ENCODE results near the gene MINDY4.

Gene MINDY4

DNA sequence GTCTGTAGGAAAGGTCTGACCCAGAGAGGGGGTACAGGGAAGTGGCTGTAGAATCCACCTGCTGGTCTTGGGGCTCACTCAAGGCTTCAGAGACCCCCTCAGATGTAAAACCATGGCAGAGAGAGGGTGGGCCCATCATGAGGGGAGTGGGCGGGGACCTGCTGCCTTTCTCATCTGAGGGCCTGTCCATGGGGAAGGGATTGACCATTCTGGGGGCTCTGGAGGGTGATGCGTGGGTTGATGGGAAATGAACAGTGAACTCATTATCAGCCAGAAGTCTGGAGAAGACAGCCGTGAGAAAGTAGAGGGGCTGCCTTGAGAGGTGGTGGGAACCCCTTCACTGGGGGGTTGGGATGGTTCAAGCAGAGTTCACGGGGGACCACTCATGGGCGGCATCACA is 66.8 kb downstream of the MINDY4 start:
- DNase-seq (ENCODE audit: extremely low read depth, low read depth) = no peak
- TF ChIP-seq, protein P1, sequence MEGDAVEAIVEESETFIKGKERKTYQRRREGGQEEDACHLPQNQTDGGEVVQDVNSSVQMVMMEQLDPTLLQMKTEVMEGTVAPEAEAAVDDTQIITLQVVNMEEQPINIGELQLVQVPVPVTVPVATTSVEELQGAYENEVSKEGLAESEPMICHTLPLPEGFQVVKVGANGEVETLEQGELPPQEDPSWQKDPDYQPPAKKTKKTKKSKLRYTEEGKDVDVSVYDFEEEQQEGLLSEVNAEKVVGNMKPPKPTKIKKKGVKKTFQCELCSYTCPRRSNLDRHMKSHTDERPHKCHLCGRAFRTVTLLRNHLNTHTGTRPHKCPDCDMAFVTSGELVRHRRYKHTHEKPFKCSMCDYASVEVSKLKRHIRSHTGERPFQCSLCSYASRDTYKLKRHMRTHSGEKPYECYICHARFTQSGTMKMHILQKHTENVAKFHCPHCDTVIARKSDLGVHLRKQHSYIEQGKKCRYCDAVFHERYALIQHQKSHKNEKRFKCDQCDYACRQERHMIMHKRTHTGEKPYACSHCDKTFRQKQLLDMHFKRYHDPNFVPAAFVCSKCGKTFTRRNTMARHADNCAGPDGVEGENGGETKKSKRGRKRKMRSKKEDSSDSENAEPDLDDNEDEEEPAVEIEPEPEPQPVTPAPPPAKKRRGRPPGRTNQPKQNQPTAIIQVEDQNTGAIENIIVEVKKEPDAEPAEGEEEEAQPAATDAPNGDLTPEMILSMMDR (IDR thresholded peaks at IDR 0.05; ENCODE audit: low read depth, low read length, missing control alignments) = no peak

DNA sequence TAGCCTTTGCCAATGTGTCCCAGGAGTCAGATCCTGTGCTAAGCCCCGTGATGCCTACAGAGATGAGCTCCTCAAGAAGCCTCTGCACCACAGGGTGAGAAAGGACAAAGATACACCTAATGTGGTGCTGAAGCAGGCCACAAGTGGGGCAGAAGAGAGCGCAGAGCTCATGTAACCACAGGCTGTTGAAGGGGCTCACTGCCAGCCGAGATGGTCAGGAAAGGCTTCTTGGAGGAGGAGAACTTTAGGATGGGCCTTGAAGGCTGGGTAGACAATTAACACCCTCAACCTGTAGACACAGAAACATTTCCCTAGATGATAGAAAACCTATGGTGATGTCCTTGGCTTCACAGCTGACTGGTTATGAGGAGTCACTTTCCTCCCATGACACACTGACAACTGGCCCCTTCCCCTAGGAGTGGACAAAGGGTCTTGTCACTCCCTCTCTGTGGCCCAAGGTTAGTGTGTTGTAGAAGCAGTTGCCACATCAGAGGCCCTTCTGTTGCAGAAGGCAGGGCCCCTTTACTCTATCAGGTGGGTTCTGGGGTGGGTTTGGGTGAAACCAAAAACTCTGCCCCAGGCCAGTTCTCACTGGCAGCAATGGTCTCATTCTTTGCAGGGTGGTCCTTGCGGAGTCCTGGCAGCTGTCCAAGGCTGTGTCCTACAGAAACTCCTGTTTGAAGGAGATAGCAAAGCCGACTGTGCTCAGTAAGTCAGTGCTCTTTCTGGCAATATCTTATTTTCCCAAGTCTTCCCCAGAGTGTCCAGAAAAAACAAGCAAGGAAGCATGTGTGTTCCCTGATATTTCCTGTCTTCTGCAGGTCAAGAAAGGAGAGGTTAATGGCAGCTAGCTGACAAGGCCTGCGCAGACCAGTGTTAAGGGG is 69.2 kb downstream of the MINDY4 start:
- no peak for DNase-seq (ENCODE audit: extremely low read depth, low read depth)
- TF ChIP-seq, protein P1 (IDR thresholded peaks at IDR 0.05; ENCODE audit: low read depth, low read length, missing control alignments) = no peak
- H3K4me3 ChIP-seq (replicated peaks; ENCODE audit: low read depth, low read length) = no peak overlapping the region

More for the DNA sequence above, 66.8 kb downstream of the MINDY4 start:
- no peak overlapping the region for H3K4me3 ChIP-seq (replicated peaks; ENCODE audit: low read depth, low read length)

DNA sequence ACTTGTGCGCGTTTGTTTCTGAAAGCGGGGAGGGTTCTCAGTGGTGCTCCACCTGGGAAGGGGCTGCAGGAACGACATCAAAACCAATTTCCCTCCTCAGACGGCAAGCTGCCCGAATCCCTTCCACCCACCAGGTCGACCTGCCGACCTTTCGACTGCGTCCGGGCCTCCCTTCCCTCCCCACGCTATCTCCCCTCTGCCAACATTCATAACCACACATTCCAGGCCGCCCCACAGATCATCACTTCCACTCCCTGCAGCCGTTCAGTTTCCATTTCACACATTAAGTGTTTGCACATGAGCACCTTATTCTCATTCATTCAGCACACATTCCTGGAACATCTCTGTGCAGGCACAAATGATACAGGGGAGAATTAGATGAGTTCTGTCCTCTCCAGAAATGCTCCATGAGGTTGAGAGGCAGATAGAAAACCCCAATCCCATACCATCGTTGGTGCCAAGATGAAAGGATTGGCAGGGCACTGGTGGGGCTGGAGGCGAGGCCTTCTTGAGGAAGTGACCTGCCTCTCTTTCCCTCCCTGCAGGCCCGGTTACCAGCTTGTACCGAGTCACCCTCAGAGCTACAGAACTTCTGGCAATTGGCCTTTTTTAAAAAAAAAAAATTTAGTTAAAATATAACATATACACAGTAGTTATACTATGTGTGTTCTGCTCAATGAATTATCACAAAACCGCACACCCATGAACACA is 70.0 kb downstream of the MINDY4 start:
- TF ChIP-seq, protein P1 (IDR thresholded peaks at IDR 0.05; ENCODE audit: low read depth, low read length, missing control alignments) = no peak
- DNase-seq (ENCODE audit: extremely low read depth, low read depth) = no peak
- no peak overlapping the region for H3K4me3 ChIP-seq (replicated peaks; ENCODE audit: low read depth, low read length)

DNA sequence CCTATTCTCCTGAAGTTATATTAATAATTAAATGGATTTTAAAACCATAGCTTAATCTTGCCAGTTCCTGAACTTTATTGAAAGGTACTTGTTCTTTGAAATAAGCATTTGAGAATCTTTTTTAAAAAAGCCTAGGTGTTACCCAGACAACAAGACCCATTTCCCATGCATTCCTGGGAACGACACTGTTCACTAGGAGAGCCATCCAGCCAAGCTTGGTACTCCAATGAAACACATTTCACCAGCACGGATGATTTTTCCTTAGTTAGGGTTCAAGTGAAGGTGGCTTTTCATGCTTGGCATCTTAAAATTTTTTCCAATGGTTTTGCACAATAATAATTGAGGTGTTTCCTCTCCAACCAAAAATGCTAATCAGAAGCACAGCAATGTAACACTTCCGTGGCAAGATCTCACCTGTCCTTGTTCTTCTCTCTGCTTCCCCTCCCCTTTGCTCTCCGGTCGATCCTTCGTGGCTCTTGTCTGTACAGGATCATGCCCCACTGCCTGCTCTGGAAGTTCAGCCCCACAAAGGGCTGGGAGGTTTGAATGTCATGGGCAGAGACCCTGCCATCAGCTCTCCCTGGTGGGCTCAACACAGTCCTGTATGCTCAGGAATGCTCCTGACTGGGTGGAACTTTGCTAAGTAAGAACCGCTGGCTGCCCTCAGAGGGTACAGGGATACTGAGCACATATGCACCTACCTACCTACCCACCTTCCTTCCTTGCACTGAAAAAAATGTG is 70.8 kb downstream of the MINDY4 start:
- no peak for DNase-seq (ENCODE audit: extremely low read depth, low read depth)
- TF ChIP-seq, protein P1 (IDR thresholded peaks at IDR 0.05; ENCODE audit: low read depth, low read length, missing control alignments) = no peak

DNA sequence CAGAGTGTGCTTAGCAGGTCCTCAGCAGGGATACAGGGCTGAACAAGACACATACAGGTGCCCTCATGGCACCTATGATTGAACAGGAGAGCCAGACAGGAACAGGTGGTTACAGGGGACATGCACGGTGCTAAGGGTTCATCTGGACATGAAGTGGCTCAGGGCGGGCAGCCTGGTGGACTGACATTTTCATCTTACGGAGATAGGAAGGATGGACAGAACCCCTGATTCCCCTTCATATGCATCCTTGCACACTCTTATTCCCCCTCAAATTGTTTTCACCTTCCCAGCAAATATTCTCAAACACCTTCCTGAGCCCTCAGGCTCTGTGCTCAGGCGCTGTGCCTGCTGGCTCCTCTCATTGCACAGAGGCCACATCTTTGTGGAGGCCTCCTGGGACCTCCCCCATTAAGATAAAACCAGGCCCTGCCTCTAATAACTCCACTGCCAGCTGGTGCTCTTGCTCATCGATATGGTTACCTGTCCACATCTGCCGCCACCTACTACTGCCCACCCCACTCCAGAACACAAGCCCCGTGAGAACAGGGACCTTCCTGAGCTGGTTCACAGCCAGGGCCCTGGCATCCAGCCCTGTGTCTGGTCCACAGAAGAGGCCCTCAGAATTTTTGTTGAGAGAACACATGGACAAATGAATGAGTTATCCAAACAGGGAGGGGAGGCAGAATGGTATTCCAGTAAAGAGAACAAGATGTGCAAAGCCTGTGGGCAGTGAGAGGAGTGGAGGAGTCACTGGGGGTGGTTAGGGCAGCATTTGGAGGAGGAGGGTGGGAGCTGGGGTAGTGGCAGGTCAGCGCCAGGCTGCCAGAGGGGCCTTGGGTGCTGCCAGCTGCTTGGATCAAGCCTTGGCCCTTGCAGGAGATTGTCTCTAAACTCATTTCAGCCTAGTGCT is 71.6 kb downstream of the MINDY4 start:
- TF ChIP-seq, protein P1 (IDR thresholded peaks at IDR 0.05; ENCODE audit: low read depth, low read length, missing control alignments) = no peak
- no peak for DNase-seq (ENCODE audit: extremely low read depth, low read depth)
- H3K4me3 ChIP-seq (replicated peaks; ENCODE audit: low read depth, low read length) = no peak overlapping the region

More for the DNA sequence above, 70.8 kb downstream of the MINDY4 start:
- H3K4me3 ChIP-seq (replicated peaks; ENCODE audit: low read depth, low read length) = no peak overlapping the region

Measured in HFF-Myc (cell line).